ENCODE data around the gene TNP2.

GRCh38 chr16:11310634-11310977 lies 41.5 kb upstream of the TNP2 start:
- TF ChIP-seq GATA2 (IDR thresholded peaks at IDR 0.05; ENCODE audit: low read depth, low read length) (no peak), GATA3 (IDR thresholded peaks at IDR 0.05; ENCODE audit: low read depth, low read length) (no peak)

Measured in SH-SY5Y (cell line).